ENCODE measurements around the gene B4GALT4.
A peak's percentile ranks its signal among the peaks of the same experiment; 100 is the strongest.
"Not testable (repeated sequence)": the region's sequence is repeated elsewhere in the genome, so short reads cannot be mapped to it uniquely, and the experiment has no call there.

Gene B4GALT4, protein sequence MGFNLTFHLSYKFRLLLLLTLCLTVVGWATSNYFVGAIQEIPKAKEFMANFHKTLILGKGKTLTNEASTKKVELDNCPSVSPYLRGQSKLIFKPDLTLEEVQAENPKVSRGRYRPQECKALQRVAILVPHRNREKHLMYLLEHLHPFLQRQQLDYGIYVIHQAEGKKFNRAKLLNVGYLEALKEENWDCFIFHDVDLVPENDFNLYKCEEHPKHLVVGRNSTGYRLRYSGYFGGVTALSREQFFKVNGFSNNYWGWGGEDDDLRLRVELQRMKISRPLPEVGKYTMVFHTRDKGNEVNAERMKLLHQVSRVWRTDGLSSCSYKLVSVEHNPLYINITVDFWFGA

DNA sequence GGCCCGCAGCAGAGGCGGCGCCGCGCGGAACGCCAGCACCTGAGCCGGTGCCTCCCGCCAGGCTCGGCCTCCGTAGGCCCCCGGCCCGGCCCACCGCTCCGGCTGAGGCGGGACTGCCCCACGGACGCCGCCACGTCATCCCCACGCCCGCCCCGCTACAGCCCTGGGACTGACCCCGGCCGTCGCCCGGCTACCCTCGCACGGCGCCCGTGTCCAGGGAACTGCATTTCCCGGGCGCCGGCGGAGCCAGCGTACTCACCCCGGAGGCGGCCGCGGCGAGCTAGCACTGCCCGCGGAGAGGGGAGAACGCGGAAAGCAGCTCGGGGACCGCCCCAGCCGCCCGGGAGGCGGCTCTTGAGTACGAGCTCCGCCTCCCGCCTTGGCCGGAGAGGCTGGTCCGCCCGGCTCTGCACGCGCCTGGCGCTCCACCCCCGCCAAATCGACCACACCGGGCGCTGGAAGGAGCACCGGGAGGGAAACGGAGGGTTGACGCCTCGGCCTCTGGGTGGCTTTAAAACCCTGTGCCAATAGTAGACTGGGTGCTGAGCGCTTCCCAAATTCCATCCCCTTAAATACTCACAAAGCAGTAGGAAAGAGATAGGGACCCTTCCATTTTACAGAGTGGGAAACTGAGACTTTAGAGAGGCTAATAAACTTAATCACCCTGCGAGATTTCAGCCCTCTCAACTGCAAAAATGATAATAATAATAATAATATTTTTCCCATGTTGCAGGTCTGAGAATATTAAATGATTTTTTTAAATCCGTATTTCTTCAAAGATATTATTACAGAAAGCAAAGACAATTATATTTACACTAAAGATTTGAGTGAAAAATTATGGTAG, at the start of gene B4GALT4:
B4GALT4 (minus strand) TSS at position 288 of the 844 bp plus-strand sequence. CDS start 10,779 bp downstream, outside the sequence.
- DNase-seq, result peak; percentile 85

DNA sequence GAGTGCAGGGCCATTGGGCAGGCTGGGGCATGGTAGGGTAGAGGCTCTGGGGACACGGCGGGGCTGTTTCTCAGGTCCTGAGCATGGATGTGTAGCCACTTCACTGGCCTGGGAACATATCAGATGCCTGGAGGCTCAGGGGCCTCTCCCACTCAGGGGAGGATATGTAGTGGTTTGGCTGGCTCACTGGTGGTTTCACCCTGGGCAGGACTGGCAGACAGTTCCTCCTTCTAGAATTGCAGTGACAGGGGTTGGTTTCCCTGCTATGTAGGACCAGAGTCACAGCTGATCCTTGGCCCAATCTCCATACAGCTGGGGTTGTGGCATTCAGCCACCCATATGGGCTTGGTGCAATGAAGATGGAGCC, 48.7 kb upstream of the B4GALT4 start:
- DNase-seq, result no peak

DNA sequence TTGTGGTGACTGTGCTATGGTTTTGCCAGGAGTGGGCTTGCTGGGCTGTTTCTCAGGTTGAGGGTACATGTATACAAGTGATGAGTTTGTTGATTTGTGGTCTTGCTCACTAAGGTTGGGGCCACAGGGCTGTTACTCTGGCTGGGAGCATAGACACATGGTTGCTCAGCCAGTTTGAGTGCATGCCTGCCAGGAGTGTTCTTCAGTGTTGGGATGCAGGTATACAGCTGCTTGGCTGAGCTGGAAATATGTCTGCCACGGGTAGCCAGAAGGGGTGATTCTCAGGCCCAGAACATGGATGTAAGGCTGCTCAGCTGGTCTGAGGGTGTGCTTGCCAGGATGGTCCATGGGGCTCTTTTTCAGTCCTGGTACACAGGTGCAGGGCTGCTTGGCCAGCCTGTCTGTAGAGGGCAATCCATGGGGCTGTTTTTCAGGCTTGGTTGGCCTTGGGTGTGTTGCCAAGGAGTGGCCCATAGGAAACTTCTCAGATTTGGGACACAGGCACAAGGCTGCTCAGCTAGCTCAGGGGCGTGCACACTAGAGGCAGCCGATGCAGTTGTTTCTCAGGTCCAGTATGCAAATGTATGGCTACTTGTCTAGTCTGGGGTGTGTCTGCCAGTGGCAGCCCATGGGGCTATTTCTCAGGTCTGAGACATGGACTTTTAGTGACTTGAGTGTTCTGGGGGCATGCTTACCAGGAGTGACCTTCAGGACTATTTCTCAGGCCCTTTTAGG, 48.2 kb upstream of the B4GALT4 start:
- DNase-seq, result no peak

DNA sequence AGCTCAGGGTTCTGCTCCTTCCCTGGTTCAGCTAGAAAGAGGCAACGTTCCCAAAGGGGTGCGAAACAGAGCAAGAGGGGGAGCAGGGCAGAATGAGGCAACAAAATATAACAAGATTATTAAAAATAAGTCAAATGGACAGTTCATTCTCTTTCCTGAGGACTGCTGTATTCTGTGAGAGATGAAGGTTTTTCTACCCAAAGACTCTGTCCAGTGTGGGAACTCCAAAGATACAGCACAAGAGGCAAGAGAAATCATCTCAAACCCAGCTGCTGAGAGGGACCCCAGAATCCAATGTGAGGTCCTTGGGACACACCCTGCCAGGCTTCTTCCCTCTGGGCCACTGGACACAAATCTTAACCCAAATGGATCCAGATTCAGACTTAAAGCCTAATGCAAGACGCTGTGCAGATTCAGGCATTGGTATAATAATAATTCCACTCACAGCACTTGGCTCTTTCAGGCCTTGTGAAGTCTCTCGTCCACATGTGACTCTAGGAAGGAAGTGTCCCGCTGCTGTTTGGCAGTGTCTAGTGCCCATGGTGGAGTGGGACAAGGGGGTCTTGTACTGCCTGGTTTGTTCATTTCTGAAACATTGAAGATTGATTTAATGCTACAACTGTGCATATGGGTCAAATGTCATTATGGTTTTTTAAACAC, 39.0 kb upstream of the B4GALT4 start:
- DNase-seq, result no peak

DNA sequence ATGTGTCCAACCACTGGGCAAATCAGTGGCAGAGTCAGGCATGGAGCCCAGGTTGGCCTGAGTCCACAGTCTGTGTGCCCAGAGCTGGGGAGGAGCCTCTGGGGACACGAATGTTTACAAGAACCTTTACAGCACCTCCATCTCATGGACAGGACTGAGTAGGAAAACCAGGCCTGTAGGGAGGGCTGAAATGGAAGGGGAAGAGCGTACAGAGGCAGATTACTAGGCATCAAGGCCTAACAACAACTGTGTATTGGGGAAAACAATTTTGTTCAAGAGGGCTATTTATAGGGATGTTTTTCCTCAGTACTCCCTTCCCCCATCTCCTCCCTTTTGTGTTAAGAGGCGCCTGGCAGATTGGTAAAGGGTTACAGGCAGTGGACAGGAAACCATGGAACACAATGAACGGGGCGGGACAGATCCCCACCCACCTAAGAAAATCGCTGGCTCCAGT, 38.5 kb upstream of the B4GALT4 start:
- DNase-seq, result no peak

DNA sequence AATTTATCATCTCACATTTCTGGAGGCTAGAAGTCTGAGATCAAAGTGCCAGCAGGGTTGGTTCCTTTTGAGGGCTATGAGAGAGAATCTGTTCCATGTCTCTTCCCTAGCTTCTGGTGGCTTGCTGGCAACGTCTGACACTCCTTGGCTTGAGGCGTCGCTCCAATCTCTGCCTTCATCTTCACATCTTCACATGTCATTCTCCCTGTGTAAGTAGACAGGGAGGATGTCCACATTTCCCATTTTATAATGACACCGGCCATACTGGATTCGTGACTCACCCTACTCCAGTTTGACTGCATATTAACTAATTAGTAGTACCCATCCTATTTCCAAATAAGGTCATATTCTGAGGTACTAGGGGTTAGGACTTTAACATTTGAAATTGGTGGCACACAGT, 36.0 kb upstream of the B4GALT4 start:
- no peak for DNase-seq

DNA sequence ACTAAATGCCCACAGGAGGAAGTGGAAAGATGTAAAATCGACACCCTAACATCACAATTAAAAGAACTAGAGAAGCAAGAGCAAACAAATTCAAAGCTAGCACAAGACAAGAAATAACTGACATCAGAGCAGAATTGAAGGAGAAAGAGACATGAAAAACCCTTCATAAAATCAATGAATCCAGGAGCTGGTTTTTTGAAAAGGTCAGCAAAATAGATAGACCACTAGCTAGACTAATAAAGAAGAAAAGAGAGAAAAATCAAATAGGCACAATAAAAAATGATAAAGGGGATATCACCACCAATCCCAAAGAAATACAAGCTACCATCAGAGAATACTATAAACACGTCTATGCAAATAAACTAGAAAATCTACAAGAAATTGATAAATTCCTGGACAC, 29.5 kb upstream of the B4GALT4 start:
- DNase-seq, result not testable (repeated sequence)

DNA sequence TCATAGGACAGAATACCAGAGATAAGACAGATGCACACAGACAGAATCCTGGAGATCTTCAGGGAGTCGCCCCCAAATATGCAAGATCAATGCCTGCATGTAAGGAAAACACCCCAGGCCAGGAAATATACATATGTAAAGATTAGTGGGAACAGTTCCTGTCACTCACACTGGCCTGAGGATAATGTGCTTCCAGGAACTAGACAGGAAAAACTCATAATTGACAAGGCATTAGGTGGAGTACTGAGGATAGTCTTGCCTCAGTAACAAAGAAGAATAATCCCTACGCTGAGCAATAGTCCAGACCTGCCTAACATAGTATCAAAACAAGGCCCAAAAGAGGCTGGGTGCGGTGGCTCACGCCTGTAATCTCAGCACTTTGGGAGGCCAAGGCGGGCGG, 20.4 kb upstream of the B4GALT4 start:
- no peak for DNase-seq

DNA sequence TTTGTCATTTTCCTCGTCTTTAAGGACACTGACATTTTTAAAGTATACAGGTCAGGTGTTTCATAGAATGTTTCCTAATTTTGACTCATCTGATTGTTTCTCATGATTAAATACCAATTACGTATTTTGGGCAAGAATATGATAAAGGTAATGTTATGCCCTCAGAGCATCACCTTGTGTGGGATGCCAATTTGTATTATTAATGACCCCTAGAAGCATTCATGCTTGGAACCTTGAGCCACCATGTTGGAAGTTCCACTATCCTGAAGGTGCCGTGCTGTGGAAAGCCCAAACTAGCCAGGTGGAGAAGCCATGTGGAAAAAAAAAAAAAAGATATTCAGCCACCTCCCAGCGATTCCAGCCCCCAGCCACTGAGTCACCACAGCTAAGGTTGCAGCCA, 19.1 kb upstream of the B4GALT4 start:
- DNase-seq, result no peak

DNA sequence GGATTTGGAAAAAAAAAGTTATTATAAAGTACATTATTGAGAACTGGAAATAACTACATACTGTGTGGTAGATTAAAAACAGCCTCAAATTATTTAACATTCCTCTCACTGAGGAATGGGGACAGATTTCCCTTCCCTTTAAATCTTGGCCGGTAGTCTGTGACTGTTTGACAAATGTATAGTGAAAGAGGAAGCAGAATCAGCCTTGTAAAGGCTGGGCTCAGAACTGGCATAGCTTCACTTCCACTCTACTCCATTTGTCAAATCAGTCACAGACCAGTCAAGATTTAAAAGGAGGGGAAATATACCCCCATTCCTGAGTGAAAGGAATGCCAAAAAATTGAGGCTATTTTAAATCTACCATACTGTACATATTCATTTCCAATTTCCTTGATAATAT, 18.2 kb upstream of the B4GALT4 start:
- no peak for DNase-seq

DNA sequence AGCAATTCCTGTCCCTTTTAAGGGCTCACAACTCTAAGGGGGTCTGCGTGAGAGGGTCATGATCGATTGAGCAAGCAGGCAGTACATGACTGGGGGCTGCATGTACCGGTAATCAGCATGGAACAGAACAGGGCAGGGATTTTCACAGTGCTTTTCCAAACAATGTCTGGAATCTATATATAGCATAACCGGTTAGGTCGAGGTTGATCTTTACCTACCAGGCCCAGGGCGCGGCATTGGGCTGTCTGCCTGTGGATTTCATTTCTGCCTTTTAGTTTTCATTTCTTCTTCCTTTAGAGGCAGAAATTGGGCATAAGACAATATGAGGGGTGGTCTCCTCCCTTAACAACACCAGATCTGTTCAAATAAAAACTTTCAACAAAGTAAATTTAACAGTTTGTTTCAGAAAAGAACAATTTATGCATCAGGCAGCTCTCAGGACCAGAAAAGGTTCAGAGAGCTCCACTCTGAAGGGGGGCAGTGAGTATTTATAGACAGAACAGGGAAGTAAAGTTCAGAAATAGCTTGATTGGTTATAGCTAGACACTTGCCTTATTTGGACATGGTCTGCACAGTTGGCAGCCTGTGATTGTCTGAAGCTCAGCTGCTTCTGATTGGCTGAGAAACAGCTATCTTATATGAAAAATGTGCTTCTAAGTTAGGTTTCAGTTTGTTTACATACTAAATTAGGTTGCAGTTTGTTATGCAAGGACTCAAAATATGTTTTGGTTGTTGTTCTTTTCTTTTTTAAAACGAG, 17.2 kb upstream of the B4GALT4 start:
- no peak for DNase-seq

DNA sequence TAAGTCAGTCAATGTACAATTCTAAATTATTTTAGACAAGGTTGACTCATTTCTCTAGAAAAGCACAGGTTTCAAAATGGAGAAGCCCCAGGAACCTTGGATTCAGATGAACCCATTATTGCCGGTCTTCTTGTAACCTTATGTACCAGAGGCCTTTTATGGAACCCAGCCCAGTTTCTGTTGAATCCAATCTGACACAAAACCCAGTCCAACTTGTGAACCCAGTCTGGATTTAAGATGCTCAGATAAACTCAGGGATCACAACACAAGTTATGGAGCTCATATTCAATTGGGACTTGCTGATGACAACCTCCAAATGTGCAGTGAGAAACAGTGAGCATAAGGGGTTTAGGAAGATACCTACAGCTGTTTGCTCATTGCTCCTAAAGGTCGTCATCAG, 16.4 kb upstream of the B4GALT4 start:
- no peak for DNase-seq

DNA sequence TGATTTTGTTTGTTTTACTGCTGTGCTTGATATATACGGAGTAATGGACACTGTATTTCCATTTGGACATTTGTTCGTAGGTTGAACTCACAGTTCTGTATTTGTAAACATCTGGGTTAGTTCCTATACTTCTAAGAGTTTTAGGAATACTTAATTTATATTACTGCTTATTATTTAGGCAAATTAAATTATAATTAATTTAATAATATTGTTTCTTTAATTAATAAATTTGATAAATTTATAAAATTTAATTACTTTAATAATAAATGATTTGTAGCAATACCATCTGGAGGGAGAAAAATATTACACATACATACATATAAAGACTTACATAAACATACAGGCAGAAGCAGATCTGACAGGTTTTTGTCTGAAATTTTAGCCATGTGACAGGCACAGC, 14.5 kb upstream of the B4GALT4 start:
- DNase-seq, result no peak

DNA sequence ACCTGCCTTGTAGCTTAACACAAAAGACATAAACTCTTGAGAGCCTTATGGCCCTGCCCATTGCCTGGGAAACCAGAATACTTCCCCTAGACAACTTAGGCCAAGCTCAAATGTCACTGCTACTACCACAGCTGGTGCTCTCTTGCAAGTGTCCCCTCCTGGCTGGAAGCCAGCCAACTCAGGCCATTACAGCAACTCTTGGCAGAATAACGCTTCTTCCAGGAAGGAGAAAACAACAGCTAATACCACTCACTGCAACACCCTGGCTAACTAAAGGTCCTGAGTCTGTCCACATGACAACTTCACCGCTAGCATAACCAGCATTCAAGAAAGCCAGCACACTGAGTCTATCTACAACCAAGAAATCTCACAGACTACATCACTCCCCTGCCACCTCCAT, 5.1 kb upstream of the B4GALT4 start:
- no peak for DNase-seq

DNA sequence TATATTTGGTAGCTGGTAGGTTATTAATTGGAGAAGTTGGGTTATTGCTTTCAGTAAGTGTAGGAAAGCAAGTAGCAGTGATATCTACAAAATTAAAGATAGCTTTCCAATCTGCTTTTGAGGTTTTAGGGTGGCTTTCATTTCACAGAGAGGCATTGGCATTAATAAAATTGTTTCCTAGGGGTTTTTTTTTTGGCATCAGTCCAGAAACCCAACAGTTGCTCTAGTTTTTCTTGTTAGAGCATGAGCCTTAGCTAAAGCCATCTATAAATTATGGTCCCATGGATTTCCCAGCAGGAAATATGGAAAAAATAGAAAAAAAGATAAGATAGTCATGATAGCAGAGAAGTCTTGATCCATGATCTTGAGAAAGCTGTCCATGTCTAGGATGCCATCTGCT, 3.0 kb upstream of the B4GALT4 start:
- no peak for DNase-seq

DNA sequence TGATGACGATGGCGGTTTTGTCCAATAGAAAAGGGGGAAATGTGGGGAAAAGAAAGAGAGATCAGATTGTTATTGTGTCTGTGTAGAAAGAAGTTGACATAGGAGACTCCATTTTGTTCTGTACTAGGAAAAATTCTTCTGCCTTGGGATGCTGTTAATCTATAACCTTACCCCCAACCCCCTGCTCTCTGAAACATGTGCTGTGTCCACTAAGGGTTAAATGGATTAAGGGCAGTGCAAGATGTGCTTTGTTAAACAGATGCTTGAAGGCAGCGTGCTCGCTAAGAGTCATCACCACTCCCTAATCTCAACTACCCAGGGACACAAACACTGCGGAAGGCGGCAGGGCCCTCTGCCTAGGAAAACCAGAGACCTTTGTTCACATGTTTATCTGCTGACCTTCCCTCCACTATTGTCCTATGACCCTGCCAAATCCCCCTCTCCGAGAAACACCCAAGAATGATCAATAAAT, 2.4 kb upstream of the B4GALT4 start:
- not testable (repeated sequence) for DNase-seq

DNA sequence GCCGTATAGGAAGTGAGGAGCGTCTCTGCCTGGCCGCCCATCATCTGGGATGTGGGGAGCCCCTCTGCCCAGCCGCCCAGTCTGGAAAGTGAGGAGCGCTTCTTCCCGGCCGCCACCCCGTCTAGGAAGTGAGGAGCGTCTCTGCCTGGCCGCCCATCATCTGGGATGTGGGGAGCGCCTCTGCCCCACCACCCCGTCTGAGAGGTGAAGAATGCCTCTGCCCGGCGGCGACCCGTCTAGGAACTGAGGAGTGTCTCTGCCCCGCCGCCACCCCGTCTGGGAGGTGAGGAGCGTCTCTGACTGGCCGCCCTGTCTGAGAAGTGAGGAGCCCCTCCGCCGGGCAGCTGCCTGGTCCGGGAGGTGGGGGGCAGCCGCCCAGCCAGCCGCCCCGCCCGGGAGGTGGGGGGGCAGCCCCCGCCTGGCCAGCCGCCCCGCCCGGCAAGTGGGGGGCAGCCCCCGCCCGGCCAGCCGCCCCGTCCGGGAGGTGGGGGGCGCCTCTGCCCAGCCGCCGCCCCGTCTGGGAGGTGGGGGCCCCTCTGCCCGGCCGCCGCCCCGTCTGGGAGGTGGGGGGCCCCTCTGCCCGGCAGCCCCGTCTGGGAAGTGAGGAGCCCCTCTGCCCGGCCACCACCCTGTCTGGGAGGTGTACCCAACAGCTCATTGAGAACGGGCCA, 1.8 kb upstream of the B4GALT4 start:
- not testable (repeated sequence) for DNase-seq

DNA sequence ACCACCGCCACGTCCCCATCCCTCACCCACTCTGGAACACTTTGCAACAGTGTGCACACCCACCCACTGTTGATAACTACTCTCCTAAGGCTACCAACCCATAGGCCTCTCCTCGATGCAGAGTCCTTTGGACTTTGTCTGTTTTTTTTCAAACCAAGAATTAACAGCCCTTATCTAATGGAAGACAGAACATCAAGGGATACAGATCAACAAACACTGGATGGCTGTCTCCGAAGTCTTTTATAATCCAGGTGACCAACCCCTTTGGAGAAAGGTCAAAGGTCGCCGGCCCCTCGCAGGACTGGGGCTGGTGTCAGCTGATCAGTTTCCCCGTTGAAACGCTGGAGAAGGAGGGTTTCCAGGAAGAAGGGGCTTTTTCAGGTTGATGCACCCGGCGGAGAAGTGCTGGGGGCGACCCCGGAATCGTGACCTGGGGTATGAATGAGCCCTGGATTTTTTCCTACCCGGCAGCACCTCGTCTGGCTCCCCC, 532 bp downstream of the B4GALT4 start:
- DNase-seq, result no peak

DNA sequence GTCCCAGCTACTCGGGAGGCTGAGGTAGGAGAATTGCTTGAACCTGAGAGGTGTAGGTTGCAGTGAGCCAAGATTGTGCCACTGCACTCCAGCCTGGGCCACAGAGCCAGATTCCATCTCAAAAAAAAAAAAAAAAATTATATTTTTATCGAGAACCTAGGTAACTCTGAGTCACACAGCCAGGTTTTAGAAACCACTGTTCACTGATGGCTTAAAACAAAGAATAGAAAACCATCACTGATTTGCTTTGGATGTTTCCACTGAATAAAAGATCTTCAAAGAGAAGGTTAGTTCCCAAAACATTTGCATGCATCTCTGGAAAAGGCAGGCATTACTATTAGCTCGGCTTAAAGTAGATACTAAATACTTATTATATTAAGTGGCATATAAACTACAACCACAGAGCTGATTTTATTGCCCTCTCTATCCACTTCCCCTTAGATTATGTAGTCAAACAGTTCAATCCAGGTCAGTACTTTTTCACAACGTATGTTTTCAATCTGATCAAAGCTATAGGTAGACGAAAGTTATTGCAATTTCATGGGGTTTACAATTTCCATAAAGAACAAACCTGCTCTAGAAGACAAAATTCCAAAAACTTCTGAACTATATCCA, 1.4 kb downstream of the B4GALT4 start:
- no peak for DNase-seq

DNA sequence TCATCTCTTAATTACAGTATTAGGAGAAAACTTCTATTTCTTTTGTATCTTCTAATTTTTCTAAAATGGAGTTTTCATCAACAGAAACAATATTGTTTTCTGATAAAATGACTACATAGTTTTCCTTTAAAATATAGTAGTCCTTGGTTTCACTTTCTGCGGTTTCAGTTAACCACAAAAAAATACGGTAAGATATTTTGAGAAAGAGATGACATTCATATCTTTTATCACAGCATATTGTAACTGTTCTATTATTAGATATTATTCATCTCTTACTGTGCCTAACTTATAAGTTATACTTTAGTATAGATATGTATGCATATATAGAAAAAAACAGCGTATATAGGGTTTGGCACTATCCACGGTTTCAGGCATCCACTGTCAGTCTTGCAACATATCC, 2.3 kb downstream of the B4GALT4 start:
- no peak for DNase-seq

DNA sequence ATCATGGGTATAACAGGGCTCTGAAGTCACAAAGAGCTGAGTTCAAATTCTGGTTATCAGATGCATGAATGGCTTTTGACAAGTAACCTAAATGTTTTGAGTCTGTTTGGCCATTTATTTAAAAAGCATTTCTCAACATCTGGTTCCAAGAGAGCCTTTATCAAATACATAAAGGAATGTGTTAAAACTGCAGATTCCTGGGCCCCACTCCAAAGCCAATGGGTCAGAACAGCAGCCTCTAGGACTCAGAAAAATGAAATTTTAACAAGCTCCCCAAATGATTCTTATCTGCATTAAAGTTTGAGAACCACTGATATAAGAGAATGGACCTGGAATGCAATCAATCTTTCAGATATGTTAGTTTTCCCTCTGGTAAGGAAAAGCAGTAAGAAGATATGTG, 3.4 kb downstream of the B4GALT4 start:
- DNase-seq, result no peak

All from stimulated activated CD4-positive, alpha-beta T cell treated with anti-CD3 and anti-CD28 coated beads, Interleukin-15, amount 100 ng/mL, for 24 hours (primary cell).